Neural cell (in vitro differentiated cells): ENCODE measurements around the gene TSPOAP1.

Source experiments
- CTCF ChIP-seq: fragments of 450-650 bp; IDR thresholded peaks from 2 replicates; pipeline ENCODE4 v1.5.1; 2014; ENCODE audit warnings: antibody characterized with exemption, mild to moderate bottlenecking, moderate library complexity; ENCODE audit not compliant: poor library complexity, severe bottlenecking
- EZH2 ChIP-seq: fragments of 200-600, 300-800 bp; shearing (Covaris generic), sonication (generic); IDR thresholded peaks from 2 replicates; pipeline ENCODE4 v1.6.1; 2014; ENCODE audit warnings: antibody characterized with exemption, low read length, borderline replicate concordance, mild to moderate bottlenecking; ENCODE audit not compliant: insufficient read depth, poor library complexity, severe bottlenecking
- MXI1 ChIP-seq: fragments of 450-650 bp; conservative IDR thresholded peaks from 2 replicates; pipeline ENCODE4 v1.6.1; 2014; ENCODE audit warnings: antibody characterized with exemption, mild to moderate bottlenecking; ENCODE audit not compliant: poor library complexity, severe bottlenecking
- POLR2AphosphoS5 ChIP-seq: IDR thresholded peaks from 2 replicates; pipeline ENCODE4 v1.6.1; 2012
- REST ChIP-seq: IDR thresholded peaks from 2 replicates; pipeline ENCODE4 v1.6.1; 2012; ENCODE audit warnings: borderline replicate concordance
- TAF1 ChIP-seq: IDR thresholded peaks from 2 replicates; pipeline ENCODE4 v1.6.1; 2012; ENCODE audit warnings: low read depth

- no peak for TF ChIP-seq CTCF
- no peak for TF ChIP-seq REST
- no peak for TF ChIP-seq POLR2AphosphoS5
- TF ChIP-seq EZH2 = no peak
- no peak for TF ChIP-seq MXI1
- no peak for TF ChIP-seq TAF1
These were observed 2.0 kb upstream of the TSPOAP1 start for GRCh38 chr17:58330538-58330996.
